Activated CD4-positive, CD25-positive, alpha-beta regulatory T cell treated with anti-CD3 and anti-CD28 coated beads, Interleukin-2, amount 50 U/mL, for 72 hours (primary cell): ENCODE results near the gene CUL3.

Experiments
- DNase-seq: peaks from one replicate; pipeline ENCODE4 v3.0.0; 2021

Gene CUL3

DNA sequence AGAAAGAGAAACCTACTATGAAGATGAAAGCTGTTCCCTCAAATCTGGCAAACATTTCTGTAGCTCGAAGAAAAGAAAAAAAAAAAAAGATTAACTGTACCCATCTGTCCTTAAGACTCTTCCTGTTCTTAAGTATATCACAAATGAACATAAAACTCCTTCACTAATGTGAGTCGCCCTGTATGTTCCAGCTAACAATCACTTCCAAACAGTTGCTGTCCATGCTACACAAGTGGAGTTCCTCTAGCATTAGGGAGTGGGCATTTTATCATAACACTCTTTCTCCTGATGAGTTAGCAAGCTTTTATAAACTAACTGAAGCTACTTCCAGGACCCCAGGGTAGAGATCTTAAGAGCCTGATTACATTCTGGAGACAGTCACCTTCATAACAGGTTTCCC is 5.8 kb downstream of the CUL3 start:
- DNase-seq = no peak

DNA sequence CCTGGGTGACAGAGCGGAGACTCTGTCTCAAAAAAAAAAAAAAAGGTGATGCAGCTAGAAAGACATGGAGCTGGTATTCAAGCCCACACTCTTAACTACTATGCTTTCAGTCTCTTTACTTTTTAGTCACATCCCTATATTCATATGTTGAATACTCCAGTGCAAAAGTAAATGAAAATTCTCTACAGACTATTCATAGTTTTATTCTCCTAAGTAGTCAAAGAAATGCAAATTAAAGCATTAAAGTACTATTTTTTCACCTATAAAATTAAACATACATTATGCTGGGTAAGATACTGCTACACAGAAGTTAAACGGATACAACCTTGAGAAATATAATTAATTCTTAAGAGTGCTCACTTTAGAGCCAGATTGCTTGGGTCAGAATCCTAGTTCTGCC is 7.6 kb downstream of the CUL3 start:
- DNase-seq = no peak

DNA sequence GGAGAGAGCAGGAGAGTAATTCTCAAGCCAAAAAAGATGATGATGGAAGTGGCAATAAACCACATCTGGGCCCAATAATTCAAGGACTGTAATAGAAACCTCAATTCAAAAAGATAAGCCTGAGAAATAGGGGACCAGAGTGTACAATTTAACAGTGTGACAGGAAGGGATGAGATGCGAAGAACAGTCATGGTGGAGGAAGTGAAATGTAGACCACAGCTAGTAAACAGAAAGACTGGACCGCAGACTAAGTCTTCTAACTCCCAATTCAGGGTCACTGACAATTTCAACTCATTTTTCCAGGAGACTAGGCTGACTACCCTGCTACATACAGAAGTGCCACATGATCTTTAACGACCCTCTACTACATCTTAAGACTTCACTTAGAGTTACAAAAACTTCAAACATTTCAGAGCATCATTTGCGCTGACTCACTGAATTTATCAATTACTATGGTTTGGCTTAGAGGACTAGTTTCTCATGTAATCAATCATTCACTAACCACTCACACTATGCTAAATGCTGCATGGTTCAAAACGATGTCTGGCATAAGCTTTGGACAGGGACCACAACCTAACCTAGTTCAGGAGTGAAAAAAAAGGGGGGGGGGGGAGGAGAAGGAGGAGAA is 9.0 kb downstream of the CUL3 start:
- DNase-seq = no peak

DNA sequence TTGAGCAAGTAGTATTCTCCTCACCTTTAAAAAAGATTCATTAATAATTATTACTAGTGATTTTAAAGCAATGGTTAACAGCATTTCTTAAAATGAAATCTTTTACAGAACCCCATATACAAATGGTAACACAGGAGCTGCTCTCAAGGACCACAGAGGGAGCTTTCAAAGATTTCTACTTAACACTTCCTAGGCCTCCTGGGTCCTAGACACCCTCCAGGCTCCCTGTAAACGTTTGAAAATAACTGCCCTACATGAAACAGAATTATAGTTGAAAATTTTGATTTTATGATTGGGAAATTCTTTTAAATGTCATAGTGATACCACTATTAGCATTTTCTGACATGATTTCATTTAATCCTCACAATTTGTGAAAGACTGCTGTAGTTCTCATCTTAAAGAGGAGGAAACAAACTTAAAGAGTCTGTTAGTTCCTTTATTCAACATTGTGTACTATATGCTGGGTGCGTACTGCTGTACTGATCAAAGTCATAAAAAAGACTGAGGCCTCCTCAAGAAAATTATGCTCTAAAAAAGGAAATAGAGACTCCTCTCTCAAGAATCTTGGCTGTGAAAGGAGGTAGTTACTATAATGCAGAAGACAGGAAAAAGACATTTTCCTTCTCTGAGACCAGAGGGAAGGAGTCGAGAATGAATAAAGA is 10.6 kb downstream of the CUL3 start:
- DNase-seq = no peak

DNA sequence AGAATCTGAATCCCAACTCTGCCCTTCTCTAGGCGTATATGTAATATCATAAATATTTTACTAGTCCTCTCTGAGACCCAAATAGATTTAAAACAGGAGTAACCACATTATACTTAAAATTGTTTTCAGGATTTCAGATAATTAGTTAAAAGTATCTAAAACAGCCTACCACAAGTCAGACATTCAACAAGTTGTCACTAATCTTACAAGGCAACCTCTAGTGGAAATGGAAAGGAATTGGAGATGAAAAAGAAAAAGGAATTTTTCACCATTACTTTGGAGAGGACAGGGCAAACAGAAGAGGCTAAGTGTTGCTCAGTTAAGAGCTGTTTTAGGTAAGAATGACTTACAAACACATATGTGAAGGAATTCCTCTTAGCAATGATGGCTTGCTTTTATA is 11.4 kb downstream of the CUL3 start:
- no peak for DNase-seq

DNA sequence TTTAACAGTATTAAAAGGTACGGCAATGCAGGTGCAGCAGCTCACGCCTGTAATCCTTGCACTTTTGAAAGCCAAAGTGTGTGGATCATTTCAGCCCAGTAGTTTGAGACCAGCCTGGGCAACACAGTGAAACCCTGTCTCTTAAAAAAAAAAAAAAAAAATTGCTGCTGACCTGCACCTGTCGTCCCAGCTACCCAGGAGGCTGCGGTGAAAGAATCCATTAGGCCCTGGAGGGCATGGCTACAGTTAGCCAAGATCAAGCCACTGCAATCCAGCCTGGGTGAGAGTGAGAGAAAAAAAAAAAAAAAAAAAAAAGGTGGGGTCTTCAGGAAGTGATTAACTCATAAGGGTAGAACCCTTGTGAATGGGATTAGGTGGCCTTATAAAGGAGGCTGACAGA is 12.8 kb downstream of the CUL3 start:
- DNase-seq = no peak

DNA sequence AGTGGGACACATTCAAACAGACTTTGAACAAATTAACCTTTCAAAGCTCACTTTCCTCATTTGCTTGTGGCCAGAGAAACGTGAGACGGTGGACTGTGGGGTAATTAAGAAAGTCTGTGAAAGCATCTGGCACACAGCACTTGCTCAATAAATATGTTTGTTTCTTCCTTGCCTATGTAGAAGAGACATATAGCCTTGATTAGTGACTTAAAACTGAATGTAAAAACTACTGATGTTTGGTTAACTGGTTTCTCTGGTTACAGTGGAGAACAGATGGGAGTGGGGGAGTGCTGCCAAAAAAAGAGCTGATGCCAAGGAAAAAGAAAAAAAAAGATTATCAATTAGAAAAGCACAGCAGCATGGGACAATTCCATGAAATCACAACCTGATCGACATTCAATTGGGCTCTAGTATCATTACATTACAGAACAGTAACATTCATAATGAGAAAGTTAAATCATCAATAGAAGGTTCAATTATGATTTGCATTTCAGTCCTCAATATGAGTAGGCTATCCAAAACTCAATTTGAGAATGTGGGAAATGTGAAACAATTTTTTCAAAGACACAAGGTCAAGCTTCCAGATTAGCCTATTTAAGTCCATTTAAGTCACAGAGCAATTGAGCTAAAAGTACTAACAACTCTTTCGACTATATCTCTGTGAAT is 14.7 kb downstream of the CUL3 start:
- DNase-seq = no peak

DNA sequence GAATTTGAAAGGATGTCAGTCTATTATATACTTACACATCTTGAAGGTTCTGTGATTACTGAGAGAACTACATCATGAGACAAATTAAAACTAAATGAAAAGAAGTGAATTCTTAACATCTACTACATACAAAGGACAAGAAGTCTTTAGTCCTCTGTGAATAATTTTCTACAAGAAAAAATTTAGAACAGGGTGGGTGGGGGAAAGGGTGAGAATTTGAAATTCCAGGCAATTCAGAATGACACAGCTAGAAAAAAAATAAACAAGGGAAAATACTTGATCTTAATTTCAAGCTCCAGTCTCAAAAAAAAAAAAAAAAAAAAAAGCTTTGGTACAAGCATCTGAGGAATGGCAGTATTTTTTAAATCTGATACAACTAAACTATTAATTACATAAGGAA is 15.5 kb downstream of the CUL3 start:
- DNase-seq = no peak

DNA sequence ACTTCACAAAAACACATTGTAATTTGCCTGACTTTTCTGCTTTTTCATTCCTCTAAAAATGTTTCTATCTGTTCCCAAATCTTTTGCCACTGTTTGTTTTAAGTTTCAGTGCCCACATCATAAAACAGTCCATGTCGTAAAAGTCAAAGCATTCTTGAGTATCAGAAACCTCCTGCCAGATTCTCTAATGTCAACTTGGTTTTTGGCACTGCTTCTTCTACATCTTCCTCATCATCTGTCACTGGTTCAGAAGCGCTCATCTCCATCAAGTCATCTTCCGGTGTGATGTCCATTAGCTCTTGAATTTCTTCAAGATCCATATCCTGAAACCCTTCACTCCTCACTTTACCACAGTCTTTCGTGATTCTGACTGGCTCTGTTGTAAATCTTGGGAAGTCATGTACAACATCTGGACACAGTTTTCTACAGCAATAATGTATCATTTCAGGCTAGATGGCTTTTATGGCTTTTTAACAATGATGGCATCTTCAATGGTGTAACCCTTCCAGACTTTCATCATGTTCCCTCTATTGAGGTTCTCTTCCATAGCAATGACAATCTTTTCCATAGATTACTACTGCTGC is 19.6 kb downstream of the CUL3 start:
- no peak for DNase-seq

DNA sequence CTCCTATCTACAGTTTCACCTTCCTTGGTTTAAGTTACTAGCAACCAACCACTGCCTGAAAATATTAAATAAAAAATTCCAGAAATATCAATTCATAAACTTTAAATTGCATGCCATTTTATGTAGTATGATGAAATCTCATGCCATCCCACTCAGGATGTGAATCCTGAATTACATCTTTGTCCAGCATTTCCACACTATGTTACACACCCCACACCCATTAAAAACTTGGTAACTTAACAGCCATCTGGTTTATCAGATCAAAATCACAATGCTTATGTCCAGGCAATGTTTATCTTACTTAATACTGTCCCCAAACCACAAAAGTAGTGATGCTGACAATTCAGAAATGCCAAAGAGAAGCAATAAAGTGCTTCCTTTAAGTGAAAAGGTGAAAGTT is 21.6 kb downstream of the CUL3 start:
- DNase-seq = no peak

DNA sequence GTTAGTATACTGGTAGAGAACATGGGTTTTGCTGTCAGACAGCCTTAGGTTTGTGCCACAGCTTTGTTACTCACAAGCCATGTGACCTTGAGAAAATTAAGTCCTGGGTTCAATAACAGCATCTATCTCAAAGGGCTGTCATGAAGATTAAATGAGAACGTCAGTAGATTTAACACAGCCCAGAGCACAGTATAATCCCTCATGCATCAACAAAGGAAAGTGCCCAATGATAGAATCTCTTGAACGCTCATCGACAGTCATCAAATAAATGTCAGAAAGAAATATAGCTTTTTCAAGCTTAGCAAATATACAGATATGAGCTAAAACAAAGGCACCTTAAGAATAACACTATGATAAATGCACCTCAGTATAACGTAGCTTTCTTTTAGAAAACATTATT is 22.3 kb downstream of the CUL3 start:
- no peak for DNase-seq

DNA sequence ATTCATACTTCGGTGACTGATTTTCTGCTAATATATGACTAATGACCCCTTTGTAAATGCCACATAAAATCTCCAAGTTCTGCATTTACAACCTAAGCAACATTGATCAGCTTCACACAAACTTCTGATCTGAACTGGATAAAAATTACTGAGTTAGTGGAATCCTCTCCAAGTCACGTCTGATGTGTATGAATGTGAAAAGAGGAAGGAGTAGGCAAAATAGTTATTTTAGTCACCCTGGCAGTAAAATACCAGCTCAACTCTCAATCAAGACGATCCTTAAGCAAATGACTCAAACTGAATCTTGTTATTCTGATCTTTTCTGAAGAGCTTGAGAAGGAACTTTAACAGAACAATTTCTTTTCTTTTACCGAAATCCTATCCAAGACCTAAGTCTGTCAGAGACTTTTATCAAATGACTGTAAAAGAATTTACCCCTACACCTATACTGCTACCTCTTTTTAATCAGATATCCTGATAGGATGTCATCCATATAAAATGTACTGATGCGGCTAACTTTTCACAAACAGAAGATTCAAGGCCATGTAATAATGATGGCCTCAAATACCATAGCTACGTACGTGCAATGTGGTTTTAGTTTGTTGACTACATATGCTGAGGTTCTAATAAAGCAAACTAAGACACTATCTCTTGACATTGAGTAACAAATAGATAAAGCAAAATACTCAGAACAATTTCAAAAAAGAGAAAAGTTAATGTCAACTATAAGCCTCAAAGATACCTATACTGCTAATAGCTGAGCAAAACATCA is 23.7 kb downstream of the CUL3 start:
- no peak for DNase-seq

DNA sequence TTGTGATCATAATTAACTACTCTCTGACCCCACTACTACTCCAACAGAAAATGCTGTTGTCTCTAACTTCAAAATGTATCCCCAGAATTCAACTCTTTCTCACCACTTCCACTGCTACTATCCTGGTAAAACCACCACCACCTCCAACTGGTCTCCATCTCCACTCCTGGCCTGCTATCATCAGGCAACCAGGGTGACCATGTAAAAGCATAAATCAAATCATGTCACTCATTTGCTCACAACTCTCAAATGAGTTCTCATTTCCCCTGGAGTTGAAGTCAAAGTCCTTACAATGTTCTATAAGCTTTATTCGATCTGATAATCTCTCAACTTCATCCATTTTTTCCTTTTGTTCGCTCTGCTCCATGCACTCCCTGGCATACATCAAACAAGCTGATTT is 24.6 kb downstream of the CUL3 start:
- no peak for DNase-seq

DNA sequence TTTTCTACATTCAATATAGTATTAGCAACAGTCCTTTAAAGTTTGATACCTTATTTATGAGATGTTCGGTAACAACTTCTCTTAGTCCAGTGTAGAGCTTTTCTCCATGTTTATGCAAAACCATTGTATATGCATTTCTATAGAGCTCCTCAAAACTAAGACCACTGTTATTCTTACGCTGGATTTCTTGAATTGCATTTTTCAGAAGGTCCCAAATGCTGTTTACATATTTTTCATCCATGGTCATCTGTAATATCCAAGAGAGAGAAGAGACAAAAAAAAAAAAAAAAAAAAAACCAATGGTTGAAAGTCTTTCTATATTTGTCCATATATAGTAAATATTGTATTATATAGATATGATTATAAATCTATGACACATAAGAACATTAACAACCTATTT is 27.6 kb downstream of the CUL3 start:
- no peak for DNase-seq

DNA sequence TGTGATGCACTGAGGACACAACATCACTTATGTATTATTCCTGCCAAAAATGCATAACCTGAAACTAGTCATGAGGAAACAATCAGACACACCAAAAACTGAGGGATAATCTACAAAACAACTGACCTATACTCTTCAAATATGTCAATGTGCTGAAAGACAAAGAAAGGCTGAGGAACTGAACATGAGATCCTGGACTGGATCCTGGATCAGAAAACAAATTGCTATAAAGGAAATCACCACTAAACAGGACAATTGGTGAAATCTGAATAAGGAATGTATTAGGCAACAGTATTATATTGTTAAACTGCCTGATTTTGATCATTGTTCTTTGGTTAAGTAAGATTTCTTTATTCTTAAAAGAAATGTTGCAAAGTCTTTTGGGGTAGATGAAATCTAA is 28.8 kb downstream of the CUL3 start:
- DNase-seq = no peak

DNA sequence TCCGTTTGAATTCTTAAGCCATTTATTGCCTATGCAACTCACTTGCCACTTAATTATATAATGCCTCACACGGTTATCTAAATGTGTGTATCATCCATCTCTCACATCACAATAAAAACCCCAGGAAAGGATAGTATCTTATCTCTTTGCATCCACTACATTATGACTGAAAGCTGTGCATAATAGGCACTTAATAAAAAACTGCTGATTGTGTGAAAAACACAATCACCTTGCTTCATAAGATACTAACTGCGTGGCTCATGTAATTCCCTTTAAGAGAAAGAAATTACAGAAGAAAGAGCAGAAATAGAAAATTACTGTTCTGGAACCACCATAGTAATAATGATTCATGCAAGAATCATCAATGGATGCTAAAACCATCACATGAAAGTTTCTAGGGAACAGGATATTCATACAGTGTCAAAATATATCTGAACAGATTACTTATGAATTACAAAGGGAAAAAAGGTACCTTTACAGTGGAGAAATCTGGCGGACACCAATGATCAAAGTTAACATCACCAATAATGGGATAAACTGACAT is 29.3 kb downstream of the CUL3 start:
- DNase-seq = no peak

DNA sequence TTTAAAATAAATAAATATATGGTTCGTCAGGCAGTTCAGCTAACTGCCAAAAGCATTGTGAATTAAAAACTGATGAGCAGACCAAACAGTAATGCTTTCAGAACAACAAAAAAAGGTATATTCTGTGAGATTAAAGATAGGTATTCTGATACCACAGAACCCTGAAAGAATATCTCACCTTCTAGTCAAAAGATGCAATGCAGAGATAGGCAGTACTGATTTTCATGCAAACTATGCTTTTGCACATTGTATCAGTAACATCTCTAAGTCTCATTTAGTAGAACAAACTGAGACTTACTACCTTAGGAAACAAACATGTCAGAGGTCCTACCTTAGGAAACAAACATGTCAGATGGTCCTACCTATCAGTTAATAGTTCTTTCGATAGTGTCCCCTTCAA is 32.4 kb downstream of the CUL3 start:
- no peak for DNase-seq

DNA sequence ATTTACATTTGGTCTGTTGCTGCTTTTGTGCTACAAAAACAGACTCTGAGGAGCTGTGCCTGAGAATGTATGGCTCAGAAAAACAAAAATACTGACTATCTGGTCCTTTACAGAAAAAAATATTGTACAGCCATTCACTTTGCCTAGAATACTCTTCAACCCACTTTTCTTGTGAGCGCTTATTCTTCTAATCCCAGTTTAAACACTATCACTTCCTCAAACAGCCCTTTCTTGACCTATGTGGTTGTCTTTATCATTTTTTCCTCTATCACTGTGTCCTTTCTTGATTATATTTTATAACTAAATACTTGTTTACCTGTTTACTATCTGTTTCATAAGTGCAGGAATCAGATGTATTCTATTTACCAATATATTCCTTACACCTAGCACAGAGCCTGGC is 33.5 kb downstream of the CUL3 start:
- DNase-seq = no peak

DNA sequence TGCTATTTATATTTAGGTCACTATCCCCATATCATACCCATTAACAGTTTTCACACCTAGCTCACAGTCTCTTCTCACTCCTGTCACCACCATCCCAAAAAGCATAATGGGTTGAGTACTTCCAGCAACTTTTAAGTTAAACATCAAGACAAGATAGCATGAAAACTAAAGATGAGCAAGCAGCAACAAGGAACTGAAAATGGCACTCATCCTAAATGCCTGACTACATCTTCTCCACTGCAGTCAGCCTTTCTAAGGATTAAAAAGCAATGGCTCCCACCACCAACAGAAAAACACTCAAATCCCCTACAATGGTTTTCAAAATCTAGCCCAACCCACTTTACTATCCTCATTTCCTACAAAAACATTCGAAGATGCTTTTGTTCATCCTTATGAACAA is 38.2 kb downstream of the CUL3 start:
- DNase-seq = no peak

DNA sequence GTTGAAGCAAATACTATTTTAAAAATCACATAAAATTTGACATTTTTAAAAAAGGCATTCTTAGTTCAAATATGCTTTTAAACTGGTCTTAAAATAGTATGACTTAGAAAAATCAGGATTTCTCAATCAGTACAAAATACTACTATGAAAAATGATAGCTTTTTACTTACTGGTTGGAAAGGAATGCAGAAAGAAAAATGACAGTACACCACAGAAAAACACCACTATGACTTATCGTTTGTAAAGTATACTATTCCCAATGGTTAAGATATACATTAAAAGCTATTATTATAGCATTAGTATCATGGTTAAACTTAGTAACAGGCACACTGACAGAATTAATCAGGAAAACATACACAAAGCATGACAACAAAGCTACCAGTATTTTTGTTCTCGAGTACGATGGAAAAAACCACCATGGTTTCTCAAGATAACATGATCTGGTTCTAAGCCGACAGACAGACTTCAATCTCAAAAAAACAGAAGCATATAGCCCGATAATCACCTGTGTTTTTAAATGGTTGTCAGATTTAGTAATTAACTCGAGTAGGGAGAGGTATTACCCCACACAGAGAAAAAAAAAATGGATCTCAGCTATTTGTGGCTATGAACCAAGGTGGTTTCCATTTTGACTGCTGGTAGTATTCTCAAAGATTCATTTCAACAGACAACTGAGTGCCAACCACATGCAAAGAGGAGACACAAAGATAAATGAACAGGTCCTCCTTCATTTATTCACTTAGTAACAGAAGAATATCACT is 39.1 kb downstream of the CUL3 start:
- DNase-seq = no peak

DNA sequence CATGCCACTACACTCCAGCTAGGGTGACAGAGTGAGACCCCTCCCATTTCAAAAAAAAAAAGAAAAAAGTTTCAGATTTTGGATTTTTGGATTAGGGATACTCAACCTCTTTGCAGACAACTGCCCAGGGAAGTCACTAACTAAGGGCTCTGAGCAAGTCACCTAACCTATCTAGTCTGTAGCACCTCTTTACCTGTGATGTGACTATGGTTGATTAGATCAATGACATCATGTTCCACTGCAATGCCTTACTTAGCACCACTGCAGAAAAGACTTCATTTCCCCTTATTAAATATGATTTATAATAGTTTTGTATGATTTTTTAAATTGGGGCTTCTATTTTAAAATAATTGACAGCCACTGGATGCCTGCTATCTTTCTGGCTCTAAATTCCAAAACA is 41.2 kb downstream of the CUL3 start:
- no peak for DNase-seq

DNA sequence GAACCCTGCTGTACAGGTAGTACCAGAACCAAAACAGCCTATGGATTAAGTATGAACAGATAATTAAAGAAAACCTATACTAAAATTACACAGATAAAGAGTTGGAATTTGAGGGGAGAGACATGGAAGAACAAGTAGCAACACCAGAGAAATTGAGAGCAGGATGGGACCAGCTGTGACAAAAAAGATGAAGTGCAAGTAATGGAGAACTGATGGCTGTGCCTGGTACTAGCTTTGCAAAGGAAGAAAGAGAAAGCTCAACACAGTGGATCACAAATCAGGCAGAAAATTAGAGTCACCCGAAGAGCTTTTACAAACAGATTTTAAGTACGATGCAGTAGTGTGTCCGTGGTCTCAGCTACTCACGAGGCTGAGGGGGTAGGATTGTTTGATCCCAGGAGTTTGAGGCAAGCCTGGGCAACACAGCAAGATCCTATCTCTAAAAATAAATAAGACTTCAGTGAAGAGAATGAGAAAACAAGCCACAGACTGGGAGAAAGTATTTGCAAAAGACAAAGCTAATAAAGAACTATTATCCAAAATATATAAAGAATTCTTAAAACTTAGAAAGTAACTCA is 46.5 kb downstream of the CUL3 start:
- DNase-seq = no peak
